ENCODE results near the gene AK2.

GRCh38 chr1:33065301-33065700 lies 28.6 kb upstream of the AK2 start:
- TF ChIP-seq CTCF (IDR thresholded peaks at IDR 0.05) = no peak
- TF ChIP-seq POLR2A (IDR thresholded peaks at IDR 0.05) = no peak
